Keratinocyte (primary cell): ENCODE data around the gene MED15. TPM values are rescaled to one million over a fixed set of nuclear protein-coding genes. Genes with fewer than 3 reads are reported as not detected.

Experiments used
- DNase-seq: peaks from one replicate; pipeline ENCODE4 v3.0.0-alpha.2; 2011; ENCODE audit warnings: low read depth, missing footprints, low spot score
- FAIRE-seq: peaks from 2 replicates; lab custom pipeline; 2011; peaks lifted over from hg19 to GRCh38; lab: Jason Lieb, UNC
- H2AFZ ChIP-seq: 2 replicates; pipeline ENCODE4 v1.6.0; 2012; ENCODE audit warnings: low read length, control low read depth, inconsistent platforms; ENCODE audit not compliant: control insufficient read depth
- H3K27ac ChIP-seq: 2 replicates; pipeline ENCODE4 v1.5.1; 2011; ENCODE audit warnings: low read length; ENCODE audit not compliant: control insufficient read depth, insufficient read depth
- H3K27me3 ChIP-seq: 3 replicates; pipeline ENCODE4 v1.6.0; 2011; ENCODE audit warnings: low read length; ENCODE audit not compliant: control insufficient read depth, insufficient read depth; ENCODE audit errors: extremely low read depth
- H3K36me3 ChIP-seq, 2 experiments: 2 replicates in 1 of 2; 3 replicates in 1 of 2; pipeline ENCODE4 v1.5.1; 2011; ENCODE audit warnings: low read length in 2 of 2, mild to moderate bottlenecking in 1 of 2; ENCODE audit not compliant: control insufficient read depth in 2 of 2, insufficient read depth in 2 of 2; ENCODE audit errors: extremely low read depth in 1 of 2
- H3K4me1 ChIP-seq: 3 replicates; pipeline ENCODE4 v1.5.1; 2011; ENCODE audit warnings: low read length; ENCODE audit not compliant: control insufficient read depth, insufficient read depth; ENCODE audit errors: extremely low read depth
- H3K4me2 ChIP-seq: 3 replicates; pipeline ENCODE4 v1.6.0; 2011; ENCODE audit warnings: low read depth, low read length; ENCODE audit not compliant: control insufficient read depth, insufficient read depth; ENCODE audit errors: extremely low read depth
- H3K4me3 ChIP-seq, 3 experiments: fragments of 200-600 bp in 1 of 3; sonication (generic) in 1 of 3; 2 replicates in 2 of 3; 3 replicates in 1 of 3; pipeline ENCODE4 v1.5.1; 2011 to 2016; ENCODE audit warnings: low read length in 3 of 3, mild to moderate bottlenecking in 3 of 3, control low read depth in 2 of 3, inconsistent platforms in 1 of 3, low read depth in 1 of 3, mixed read lengths in 1 of 3, mixed run types in 1 of 3, moderate library complexity in 1 of 3; ENCODE audit not compliant: control insufficient read depth in 2 of 3, insufficient read depth in 2 of 3; ENCODE audit errors: extremely low read depth in 1 of 3
- H3K79me2 ChIP-seq: 2 replicates; pipeline ENCODE4 v1.6.0; 2012; ENCODE audit warnings: low read length; ENCODE audit not compliant: control insufficient read depth, insufficient read depth
- H3K9ac ChIP-seq: 3 replicates; pipeline ENCODE4 v1.6.0; 2011; ENCODE audit warnings: low read length; ENCODE audit not compliant: control insufficient read depth, insufficient read depth; ENCODE audit errors: extremely low read depth
- H3K9me1 ChIP-seq: 3 replicates; pipeline ENCODE4 v1.6.0; 2011; ENCODE audit warnings: low read length; ENCODE audit not compliant: control insufficient read depth, insufficient read depth; ENCODE audit errors: extremely low read depth
- H3K9me3 ChIP-seq: 2 replicates; pipeline ENCODE4 v1.5.1; 2012; ENCODE audit warnings: low read depth, low read length; ENCODE audit not compliant: control insufficient read depth
- H4K20me1 ChIP-seq: 3 replicates; pipeline ENCODE4 v1.6.0; 2011; ENCODE audit warnings: low read length; ENCODE audit not compliant: control insufficient read depth, insufficient read depth; ENCODE audit errors: extremely low read depth
- CTCF ChIP-seq, 3 experiments: IDR thresholded peaks in 1 of 3; conservative IDR thresholded peaks in 1 of 3; optimal IDR thresholded peaks in 1 of 3; 2 replicates in 2 of 3; 3 replicates in 1 of 3; pipeline versions ENCODE3 to v1.5.1; 2011; ENCODE audit warnings: low read length in 3 of 3, mild to moderate bottlenecking in 3 of 3, moderate library complexity in 2 of 3, control low read depth in 1 of 3, inconsistent platforms in 1 of 3; ENCODE audit not compliant: insufficient read depth in 2 of 3; ENCODE audit errors: extremely low read depth in 1 of 3
- EZH2 ChIP-seq: IDR thresholded peaks from one replicate; pipeline ENCODE4 v1.6.1; 2012; ENCODE audit warnings: inconsistent platforms, mild to moderate bottlenecking, low read length, moderate library complexity
- dilution Hi-C: fragments of 300-500 bp; cut with MboI; formaldehyde crosslinking; loops from one replicate; pipeline ENCODE4 v1.7.0; 2020; ENCODE audit warnings: low sequenced_read_pairs; ENCODE audit not compliant: extremely low pct_ligation_motif_present
- polyA plus RNA-seq, 5 experiments: library from polyadenylated mRNA; depleted of rRNA in 3 of 5; stranded (reverse) in 3 of 5; stranded (forward) in 1 of 5; unstranded in 1 of 5; fragments of >200 nt; gene quantifications; 1 replicate in 1 of 5; 2 replicates in 3 of 5; 3 replicates in 1 of 5; pipeline versions ENCODE4 v1.2.1 to v1.2.3, GENCODE V29; 2011 to 2012; ENCODE audit warnings: missing spikeins in 2 of 5, low read depth in 1 of 5, low replicate concordance in 1 of 5

The MED15 gene
- polyA plus RNA-seq, 1 donor (not counting 4 experiments of a cell fraction or from before 2014, with no cell fraction given), result 24.9 TPM

GRCh38 chr22:20545681-20546521 is 38.5 kb downstream of the MED15 start:
- H3K4me2 ChIP-seq, result no peak overlapping the region
- TF ChIP-seq CTCF (optimal IDR thresholded peaks at IDR 0.05 in 1 of 3, IDR thresholded peaks at IDR 0.05 in 1 of 3, conservative IDR thresholded peaks at IDR 0.05 in 1 of 3; ENCODE audit: extremely low read depth in 1 of 3, insufficient read depth in 2 of 3, low read length in 3 of 3) (no peak), EZH2 (no peak)
- no peaks in the 10 kb centered on the region for H3K9me3 ChIP-seq
- H4K20me1 ChIP-seq, result peaks cover 25% of the 10 kb centered on the region
- peaks cover 13 to 26% of the 10 kb centered on the region in 2 experiments for H3K36me3 ChIP-seq
- no peak for FAIRE-seq
- H3K4me1 ChIP-seq, result peaks cover 7% of the 10 kb centered on the region
- H2AFZ ChIP-seq, result no peak overlapping the region
- no peaks in the 10 kb centered on the region for H3K27me3 ChIP-seq
- H3K9me1 ChIP-seq, result no peaks in the 10 kb centered on the region
- dilution Hi-C loops, result no loop called here
- no peak for DNase-seq
- H3K9ac ChIP-seq, result no peak overlapping the region
- H3K27ac ChIP-seq, result peak overlapping the region; percentile 42
- peaks cover 93% of the 10 kb centered on the region for H3K79me2 ChIP-seq
- no peak overlapping the region for H3K4me3 ChIP-seq

GRCh38 chr22:20546541-20546950 is 39.1 kb downstream of the MED15 start:
- Histone ChIP-seq H3K4me1 (peaks cover 7% of the 10 kb centered on the region), H3K9me3 (no peaks in the 10 kb centered on the region), H3K9me1 (no peaks in the 10 kb centered on the region), H3K36me3 (peaks cover 17 to 29% of the 10 kb centered on the region in 2 experiments), H3K27me3 (no peaks in the 10 kb centered on the region), H3K9ac (no peak overlapping the region), H3K4me2 (no peak overlapping the region), H4K20me1 (peaks cover 25% of the 10 kb centered on the region), H3K27ac (peak overlapping the region; percentile 42), H3K79me2 (peaks cover 95% of the 10 kb centered on the region), H3K4me3 (no peak overlapping the region), H2AFZ (no peak overlapping the region)
- DNase-seq, result no peak
- FAIRE-seq, result no peak
- TF ChIP-seq EZH2 (no peak), CTCF (optimal IDR thresholded peaks at IDR 0.05 in 1 of 3, IDR thresholded peaks at IDR 0.05 in 1 of 3, conservative IDR thresholded peaks at IDR 0.05 in 1 of 3; ENCODE audit: extremely low read depth in 1 of 3, insufficient read depth in 2 of 3, low read length in 3 of 3) (no peak)
- dilution Hi-C loops, result no loop called here
